ENCODE data around the gene PAK5. TPM values are rescaled to one million over a fixed set of nuclear protein-coding genes. Genes with fewer than 3 reads are reported as not detected.
A peak's percentile ranks its signal among the peaks of the same experiment; 100 is the strongest.

The PAK5 gene
- total and polyA plus RNA-seq, 2 donors from 2014 or later: 0.13 to 0.22 TPM

DNA sequence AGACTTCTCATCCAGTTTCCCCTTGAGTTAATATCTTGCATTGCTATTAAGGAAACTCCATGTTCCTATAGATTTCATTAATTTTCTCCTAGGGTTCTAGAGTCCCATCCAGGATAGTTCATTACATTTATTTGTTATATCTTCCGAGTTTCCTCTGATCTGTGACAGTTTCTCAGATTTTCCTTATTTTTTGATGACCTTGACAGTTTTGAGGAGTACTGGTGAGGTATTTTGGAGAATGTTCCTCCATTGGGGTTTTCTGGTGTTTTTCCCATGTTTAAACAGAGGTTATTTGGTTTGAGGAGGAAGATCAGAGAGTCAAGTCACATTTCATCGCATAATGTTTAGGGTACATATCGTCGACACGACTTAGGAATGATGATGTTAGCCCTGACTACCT lies 256.7 kb downstream of the PAK5 start:
- no peaks in the 10 kb centered on the region for H3K9me3 ChIP-seq (ENCODE audit: control insufficient read depth in 2 of 3, insufficient read depth in 1 of 3, low read length in 3 of 3)
- no peaks in the 10 kb centered on the region for H3K4me1 ChIP-seq (ENCODE audit: control insufficient read depth in 2 of 3, insufficient read depth in 2 of 3, low read depth in 1 of 3, low read length in 3 of 3)
- H3K27me3 ChIP-seq (ENCODE audit: control insufficient read depth, insufficient read depth, low read length): no peaks in the 10 kb centered on the region
- no peak overlapping the region for H3K9ac ChIP-seq (ENCODE audit: low read length in 3 of 3)
- H3K4me3 ChIP-seq (ENCODE audit: low read length in 3 of 3): no peak overlapping the region
- DNase-seq (no peak), FAIRE-seq (no peak)
- no peak overlapping the region for H3K27ac ChIP-seq (ENCODE audit: low read depth in 2 of 2, low read length in 2 of 2)
- intact Hi-C loops (cut with DNase I): no loop called here
- H3K36me3 ChIP-seq (ENCODE audit: control insufficient read depth in 2 of 3, insufficient read depth in 3 of 3, low read length in 3 of 3): no peaks in the 10 kb centered on the region
- TF ChIP-seq, protein P1, sequence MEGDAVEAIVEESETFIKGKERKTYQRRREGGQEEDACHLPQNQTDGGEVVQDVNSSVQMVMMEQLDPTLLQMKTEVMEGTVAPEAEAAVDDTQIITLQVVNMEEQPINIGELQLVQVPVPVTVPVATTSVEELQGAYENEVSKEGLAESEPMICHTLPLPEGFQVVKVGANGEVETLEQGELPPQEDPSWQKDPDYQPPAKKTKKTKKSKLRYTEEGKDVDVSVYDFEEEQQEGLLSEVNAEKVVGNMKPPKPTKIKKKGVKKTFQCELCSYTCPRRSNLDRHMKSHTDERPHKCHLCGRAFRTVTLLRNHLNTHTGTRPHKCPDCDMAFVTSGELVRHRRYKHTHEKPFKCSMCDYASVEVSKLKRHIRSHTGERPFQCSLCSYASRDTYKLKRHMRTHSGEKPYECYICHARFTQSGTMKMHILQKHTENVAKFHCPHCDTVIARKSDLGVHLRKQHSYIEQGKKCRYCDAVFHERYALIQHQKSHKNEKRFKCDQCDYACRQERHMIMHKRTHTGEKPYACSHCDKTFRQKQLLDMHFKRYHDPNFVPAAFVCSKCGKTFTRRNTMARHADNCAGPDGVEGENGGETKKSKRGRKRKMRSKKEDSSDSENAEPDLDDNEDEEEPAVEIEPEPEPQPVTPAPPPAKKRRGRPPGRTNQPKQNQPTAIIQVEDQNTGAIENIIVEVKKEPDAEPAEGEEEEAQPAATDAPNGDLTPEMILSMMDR (IDR thresholded peaks at IDR 0.05; ENCODE audit: borderline replicate concordance, extremely low read depth, insufficient read depth): no peak

DNA sequence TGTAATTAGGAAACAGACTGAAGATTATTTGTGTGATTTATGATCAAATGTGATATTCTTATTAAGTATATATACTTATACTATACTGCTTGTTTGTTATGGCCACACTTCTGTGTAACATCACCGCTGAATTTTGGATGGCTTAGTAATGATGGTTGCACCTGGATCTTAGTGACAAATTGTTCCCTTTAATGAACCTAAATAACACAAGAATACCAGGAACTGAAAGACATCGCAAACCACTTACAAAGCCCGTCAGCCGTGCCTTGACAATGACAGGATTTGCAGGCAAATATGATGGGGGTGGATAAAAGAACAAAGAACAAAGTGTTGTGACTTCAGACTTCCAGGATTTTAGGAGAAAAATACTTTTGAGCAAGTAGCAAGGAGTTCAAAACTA lies 257.4 kb downstream of the PAK5 start:
- DNase-seq: no peak
- no peaks in the 10 kb centered on the region for H3K36me3 ChIP-seq (ENCODE audit: control insufficient read depth in 2 of 3, insufficient read depth in 3 of 3, low read length in 3 of 3)
- TF ChIP-seq, protein P1 (IDR thresholded peaks at IDR 0.05; ENCODE audit: borderline replicate concordance, extremely low read depth, insufficient read depth): no peak
- no peaks in the 10 kb centered on the region for H3K9me3 ChIP-seq (ENCODE audit: control insufficient read depth in 2 of 3, insufficient read depth in 1 of 3, low read length in 3 of 3)
- H3K9ac ChIP-seq (ENCODE audit: low read length in 3 of 3): no peak overlapping the region
- no peaks in the 10 kb centered on the region for H3K27me3 ChIP-seq (ENCODE audit: control insufficient read depth, insufficient read depth, low read length)
- intact Hi-C loops (cut with DNase I): no loop called here
- FAIRE-seq: no peak
- H3K27ac ChIP-seq (ENCODE audit: low read depth in 2 of 2, low read length in 2 of 2): no peak overlapping the region
- H3K4me3 ChIP-seq (ENCODE audit: low read length in 3 of 3): no peak overlapping the region
- H3K4me1 ChIP-seq (ENCODE audit: control insufficient read depth in 2 of 3, insufficient read depth in 2 of 3, low read depth in 1 of 3, low read length in 3 of 3): no peaks in the 10 kb centered on the region

DNA sequence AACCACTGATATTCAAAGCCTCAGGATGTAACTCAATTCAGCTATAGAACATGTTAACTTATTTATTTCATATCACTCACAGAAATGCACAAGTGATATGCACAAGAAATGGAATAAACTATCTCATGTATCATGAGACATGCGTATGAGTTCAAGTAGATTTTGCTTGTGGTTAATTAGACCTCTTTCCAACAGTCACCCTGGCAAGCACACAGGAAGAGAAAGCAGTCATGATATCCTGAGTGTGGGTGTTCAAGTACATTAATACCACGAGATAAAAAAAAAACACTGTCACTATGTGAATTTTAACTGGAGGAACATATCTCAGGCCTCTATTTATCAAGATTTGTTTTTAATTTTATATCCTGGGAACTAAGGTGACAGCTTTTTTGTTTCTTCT lies 260.3 kb downstream of the PAK5 start:
- no peak for DNase-seq
- no peaks in the 10 kb centered on the region for H3K27me3 ChIP-seq (ENCODE audit: control insufficient read depth, insufficient read depth, low read length)
- no peak overlapping the region for H3K27ac ChIP-seq (ENCODE audit: low read depth in 2 of 2, low read length in 2 of 2)
- H3K9me3 ChIP-seq (ENCODE audit: control insufficient read depth in 2 of 3, insufficient read depth in 1 of 3, low read length in 3 of 3): no peaks in the 10 kb centered on the region
- no peak overlapping the region for H3K9ac ChIP-seq (ENCODE audit: low read length in 3 of 3)
- TF ChIP-seq, protein P1 (IDR thresholded peaks at IDR 0.05; ENCODE audit: borderline replicate concordance, extremely low read depth, insufficient read depth): no peak
- H3K36me3 ChIP-seq (ENCODE audit: control insufficient read depth in 2 of 3, insufficient read depth in 3 of 3, low read length in 3 of 3): no peaks in the 10 kb centered on the region
- intact Hi-C loops (cut with DNase I): no loop called here
- FAIRE-seq: no peak
- H3K4me1 ChIP-seq (ENCODE audit: control insufficient read depth in 2 of 3, insufficient read depth in 2 of 3, low read depth in 1 of 3, low read length in 3 of 3): no peaks in the 10 kb centered on the region
- no peak overlapping the region for H3K4me3 ChIP-seq (ENCODE audit: low read length in 3 of 3)

DNA sequence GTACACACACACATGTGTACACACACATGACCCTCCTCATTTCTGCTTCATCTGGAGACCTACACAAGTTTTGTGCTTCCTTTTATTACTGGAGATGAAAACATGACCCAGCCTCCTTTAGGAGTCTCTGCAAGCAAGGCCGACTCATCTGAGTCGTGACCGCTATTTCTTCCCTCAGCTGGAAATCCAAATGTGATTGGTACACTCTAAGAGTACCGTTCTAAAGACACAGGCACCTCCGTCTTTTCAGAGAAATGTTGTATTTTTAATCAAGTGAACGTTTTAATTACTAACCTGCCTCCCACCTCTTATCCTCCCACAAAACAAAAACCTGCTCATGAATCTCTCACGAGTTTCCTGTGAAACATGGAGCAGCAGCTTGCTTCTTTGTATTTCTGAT lies 261.5 kb downstream of the PAK5 start:
- peak in 1 of 5 donors; percentile 22 for DNase-seq
- TF ChIP-seq, protein P1 (IDR thresholded peaks at IDR 0.05; ENCODE audit: borderline replicate concordance, extremely low read depth, insufficient read depth): no peak
- Histone ChIP-seq H3K9ac (ENCODE audit: low read length in 3 of 3) (no peak overlapping the region), H3K36me3 (ENCODE audit: control insufficient read depth in 2 of 3, insufficient read depth in 3 of 3, low read length in 3 of 3) (no peaks in the 10 kb centered on the region), H3K9me3 (ENCODE audit: control insufficient read depth in 2 of 3, insufficient read depth in 1 of 3, low read length in 3 of 3) (no peaks in the 10 kb centered on the region), H3K4me3 (ENCODE audit: low read length in 3 of 3) (no peak overlapping the region), H3K27ac (ENCODE audit: low read depth in 2 of 2, low read length in 2 of 2) (no peak overlapping the region), H3K4me1 (ENCODE audit: control insufficient read depth in 2 of 3, insufficient read depth in 2 of 3, low read depth in 1 of 3, low read length in 3 of 3) (no peaks in the 10 kb centered on the region), H3K27me3 (ENCODE audit: control insufficient read depth, insufficient read depth, low read length) (no peaks in the 10 kb centered on the region)
- FAIRE-seq: no peak
- intact Hi-C loops (cut with DNase I): no loop called here

Measured in kidney (tissue), 14 donors.